Tibial nerve (tissue), 4 donors: ENCODE measurements around the gene PTGIS. TPM values are rescaled to one million over a fixed set of nuclear protein-coding genes. Genes with fewer than 3 reads are reported as not detected.

Source experiments
- DNase-seq, 2 donors: peaks; one replicate each; pipeline ENCODE4 v3.0.0-alpha.2; 2019; ENCODE audit warnings: low spot score in 2 of 2
- H3K27ac ChIP-seq, 4 donors: fragments of 200-600 bp; sonication (generic) in 3 of 4; one replicate each; pipeline ENCODE4 v1.5.1; 2017 to 2019; ENCODE audit warnings: mild to moderate bottlenecking in 1 of 4
- H3K27me3 ChIP-seq, 2 donors: fragments of 200-600 bp; sonication (generic) in 1 of 2; one replicate each; pipeline versions ENCODE4 v1.5.1 to v1.6.0; 2017 to 2019
- H3K36me3 ChIP-seq, 3 donors: fragments of 200-600 bp; sonication (generic); one replicate each; pipeline ENCODE4 v1.5.1; 2018 to 2019
- H3K4me1 ChIP-seq, 4 donors: fragments of 200-600 bp; sonication (generic) in 3 of 4; one replicate each; pipeline ENCODE4 v1.5.1; 2017 to 2019
- H3K4me3 ChIP-seq, 4 donors: fragments of 200-600 bp; sonication (generic) in 3 of 4; one replicate each; pipeline ENCODE4 v1.5.1; 2017 to 2019; ENCODE audit warnings: mild to moderate bottlenecking in 1 of 4, moderate library complexity in 1 of 4
- H3K9me3 ChIP-seq, 4 donors: fragments of 200-600 bp; sonication (generic) in 3 of 4; one replicate each; pipeline ENCODE4 v1.5.1; 2017 to 2019
- CTCF ChIP-seq, 5 experiments: fragments of 200-600 bp in 3 of 5; fragments of 450-650 bp in 2 of 5; sonication (generic) in 3 of 5; IDR thresholded peaks; one replicate each; pipeline ENCODE4 v1.5.1; 2016 to 2019; ENCODE audit warnings: antibody characterized with exemption in 5 of 5, mild to moderate bottlenecking in 3 of 5, moderate library complexity in 2 of 5
- EP300 ChIP-seq, 2 donors: sonication (generic); formaldehyde crosslinking; IDR thresholded peaks; one replicate each; pipeline ENCODE4 v1.6.1; 2017; ENCODE audit warnings: antibody characterized with exemption in 2 of 2, mild to moderate bottlenecking in 1 of 2
- POLR2A ChIP-seq, 2 donors: fragments of 450-650 bp; IDR thresholded peaks; one replicate each; pipeline ENCODE4 v1.6.1; 2017; ENCODE audit warnings: antibody characterized with exemption in 2 of 2, mild to moderate bottlenecking in 2 of 2, moderate library complexity in 2 of 2
- WGBS, 2 donors: methylation state at CpG; one replicate each; pipeline ENCODE4 v1.1.5; 2018; 5-methylcytosine and 5-hydroxymethylcytosine counted together
- total RNA-seq, 4 donors: library from RNA; depleted of rRNA; stranded (reverse); fragments of >200 nt; gene quantifications; one replicate each; pipeline ENCODE4 v1.1.0, GENCODE V29; 2016

Gene PTGIS
- total RNA-seq, 4 donors from 2014 or later: 31.5 to 92.4 (median 47.5) TPM

DNA sequence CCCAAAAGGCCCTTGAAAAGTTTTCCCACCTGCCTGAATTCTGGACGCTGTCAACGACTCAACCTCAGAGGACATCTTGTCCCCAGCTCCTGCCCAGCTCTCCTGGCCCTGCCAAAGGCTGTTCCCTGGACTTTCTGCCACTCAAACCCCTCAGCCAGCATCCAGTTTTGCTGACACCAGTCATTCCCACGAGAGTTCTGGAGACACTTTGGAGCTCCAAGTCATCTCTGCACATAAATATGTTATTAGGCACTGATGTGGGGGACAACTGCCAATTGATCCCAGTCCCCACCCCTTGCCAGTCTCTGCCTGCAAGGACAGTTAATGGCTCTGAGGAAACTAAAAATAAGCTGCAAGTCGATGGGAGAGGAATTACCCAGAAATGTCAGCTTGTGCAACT, 46.6 kb downstream of the PTGIS start:
- H3K9me3 ChIP-seq: no peaks in the 10 kb centered on the region
- H3K4me1 ChIP-seq: no peaks in the 10 kb centered on the region
- no peak overlapping the region for H3K27ac ChIP-seq
- H3K27me3 ChIP-seq: no peaks in the 10 kb centered on the region
- no peak overlapping the region for H3K4me3 ChIP-seq
- 70 to 71% methylated on average over 4 of the region's 4 CpGs for WGBS, 2 donors
- H3K36me3 ChIP-seq: peaks cover 0 to 9% (median 0%) of the 10 kb centered on the region in 3 donors
- DNase-seq: no peak
- no peak for TF ChIP-seq POLR2A (IDR thresholded peaks at IDR 0.05)
- no peak for TF ChIP-seq EP300 (IDR thresholded peaks at IDR 0.05)

- TF ChIP-seq EP300 (IDR thresholded peaks at IDR 0.05): no peak
- no peak for TF ChIP-seq CTCF (IDR thresholded peaks at IDR 0.05)
- no peak for TF ChIP-seq POLR2A (IDR thresholded peaks at IDR 0.05)
- H3K36me3 ChIP-seq: peaks cover 0 to 9% (median 0%) of the 10 kb centered on the region in 3 donors
- H3K4me1 ChIP-seq: no peaks in the 10 kb centered on the region
- 79 to 86% methylated on average over 5 of the region's 5 CpGs for WGBS, 2 donors
- H3K4me3 ChIP-seq: no peak overlapping the region
- H3K27ac ChIP-seq: no peak overlapping the region
- no peak for DNase-seq
- no peaks in the 10 kb centered on the region for H3K27me3 ChIP-seq
- H3K9me3 ChIP-seq: no peaks in the 10 kb centered on the region
Observed at GRCh38 chr20:49519777-49520359, 48.1 kb downstream of the PTGIS start.

- no peaks in the 10 kb centered on the region for H3K4me1 ChIP-seq
- no peak for DNase-seq
Observed at GRCh38 chr20:49519212-49519712, 48.7 kb downstream of the PTGIS start.

GRCh38 chr20:49518576-49518975, 49.4 kb downstream of the PTGIS start:
- Histone ChIP-seq H3K4me1 (no peaks in the 10 kb centered on the region), H3K4me3 (no peak overlapping the region), H3K27ac (no peak overlapping the region), H3K27me3 (no peaks in the 10 kb centered on the region), H3K9me3 (no peaks in the 10 kb centered on the region), H3K36me3 (no peaks in the 10 kb centered on the region)
- DNase-seq: no peak
- TF ChIP-seq POLR2A (IDR thresholded peaks at IDR 0.05): no peak
- TF ChIP-seq CTCF (IDR thresholded peaks at IDR 0.05): no peak
- TF ChIP-seq EP300 (IDR thresholded peaks at IDR 0.05): no peak
- 63 to 76% methylated on average over 5 of the region's 5 CpGs for WGBS, 2 donors

More at GRCh38 chr20:49519212-49519712, 48.7 kb downstream of the PTGIS start:
- Histone ChIP-seq H3K4me3 (no peak overlapping the region), H3K36me3 (peaks cover 0 to 3% (median 0%) of the 10 kb centered on the region in 3 donors), H3K27me3 (no peaks in the 10 kb centered on the region), H3K27ac (no peak overlapping the region), H3K9me3 (no peaks in the 10 kb centered on the region)
- TF ChIP-seq EP300 (IDR thresholded peaks at IDR 0.05): no peak
- no peak for TF ChIP-seq POLR2A (IDR thresholded peaks at IDR 0.05)
- TF ChIP-seq CTCF (IDR thresholded peaks at IDR 0.05): no peak
- WGBS, 2 donors: 64 to 71% methylated on average over 4 of the region's 4 CpGs

DNA sequence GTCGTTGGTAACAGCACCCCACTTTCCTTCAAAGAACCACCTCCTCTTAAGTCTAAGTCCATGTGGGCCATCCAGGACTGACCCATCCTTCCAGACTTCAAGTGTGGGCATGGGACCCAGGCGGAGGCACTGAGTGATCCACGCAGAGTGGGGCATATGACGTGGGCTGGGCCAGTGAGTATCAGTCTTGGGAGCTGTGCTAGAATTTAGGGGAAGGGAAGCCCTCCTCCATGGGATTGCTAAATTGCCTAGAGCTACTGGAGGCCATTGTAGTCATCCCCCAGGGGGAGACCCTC, 50.2 kb downstream of the PTGIS start:
- 91 to 95% methylated on average over 4 of the region's 4 CpGs for WGBS, 2 donors

More for the DNA sequence above, 50.2 kb downstream of the PTGIS start:
- Histone ChIP-seq H3K4me1 (no peaks in the 10 kb centered on the region), H3K27ac (no peak overlapping the region), H3K27me3 (no peaks in the 10 kb centered on the region), H3K4me3 (no peak overlapping the region), H3K9me3 (no peaks in the 10 kb centered on the region), H3K36me3 (no peaks in the 10 kb centered on the region)
- TF ChIP-seq EP300 (IDR thresholded peaks at IDR 0.05) (no peak), CTCF (IDR thresholded peaks at IDR 0.05) (no peak), POLR2A (IDR thresholded peaks at IDR 0.05) (no peak)
- DNase-seq: no peak
